K562 treated with DMSO at 1 percent for 12 hours (cell line): ENCODE results near the gene CLSTN3. TPM values are rescaled to one million over a fixed set of nuclear protein-coding genes. Genes with fewer than 3 reads are reported as not detected.

Source experiments
- total RNA-seq: library from RNA; unstranded; fragments of 300-600 nt; gene quantifications from 2 replicates; pipeline ENCODE4 v1.2.3, GENCODE V29; 2022; ENCODE audit not compliant: insufficient read depth

Gene CLSTN3
- total RNA-seq = 7.7 and 18.4 TPM in 2 replicates

DNA sequence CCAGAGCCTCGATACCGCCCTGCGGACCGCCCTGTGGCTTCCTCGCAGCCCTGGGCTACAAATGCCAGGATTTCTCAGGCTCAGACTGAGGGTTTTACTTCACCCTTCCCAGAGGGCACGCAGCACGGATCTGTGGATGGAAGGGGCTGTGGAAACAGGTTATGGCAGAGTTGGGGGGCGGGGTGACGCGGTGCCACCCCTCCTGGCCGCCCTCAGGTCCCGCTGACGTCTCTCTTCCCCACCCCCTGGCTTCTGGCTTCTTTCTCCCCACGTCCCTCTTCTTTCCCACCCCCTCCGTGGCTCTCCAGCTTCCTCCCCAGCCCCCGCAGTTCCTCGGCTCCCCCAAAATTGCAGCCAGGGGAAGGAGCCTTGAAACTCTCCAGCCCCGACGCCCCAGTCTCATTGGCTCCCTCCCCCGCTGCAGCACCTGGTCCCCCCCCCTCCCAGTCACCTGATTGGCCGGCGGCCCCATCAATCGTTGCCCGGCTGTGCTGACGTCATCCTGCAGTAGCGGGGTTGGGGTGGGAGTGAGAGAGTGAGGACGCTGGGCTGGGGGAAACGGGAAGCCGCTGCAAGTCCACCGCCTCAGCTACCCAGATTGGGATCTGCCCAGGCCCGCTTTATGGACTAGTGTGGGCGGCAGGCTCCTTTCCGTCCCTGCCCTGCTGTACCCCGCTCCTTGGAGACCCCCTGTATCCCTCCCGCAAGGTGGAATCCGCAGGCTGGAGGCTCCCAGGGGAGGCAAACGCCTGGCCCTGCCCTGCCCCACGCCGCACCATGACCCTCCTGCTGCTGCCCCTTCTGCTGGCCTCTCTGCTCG lies at the start of gene CLSTN3:
Gene CLSTN3, plus strand, starts transcription at position 500 of the 820 bp plus-strand sequence. Its CDS starts 278 bp downstream, at position 778.

GRCh38 chr12:7092229-7092985 lies 37.8 kb upstream of the CLSTN3 start, which contains the start of gene C1R:
C1R (minus strand) TSS chr12:7092445; CDS start chr12:7092388, 57 bp downstream.

DNA sequence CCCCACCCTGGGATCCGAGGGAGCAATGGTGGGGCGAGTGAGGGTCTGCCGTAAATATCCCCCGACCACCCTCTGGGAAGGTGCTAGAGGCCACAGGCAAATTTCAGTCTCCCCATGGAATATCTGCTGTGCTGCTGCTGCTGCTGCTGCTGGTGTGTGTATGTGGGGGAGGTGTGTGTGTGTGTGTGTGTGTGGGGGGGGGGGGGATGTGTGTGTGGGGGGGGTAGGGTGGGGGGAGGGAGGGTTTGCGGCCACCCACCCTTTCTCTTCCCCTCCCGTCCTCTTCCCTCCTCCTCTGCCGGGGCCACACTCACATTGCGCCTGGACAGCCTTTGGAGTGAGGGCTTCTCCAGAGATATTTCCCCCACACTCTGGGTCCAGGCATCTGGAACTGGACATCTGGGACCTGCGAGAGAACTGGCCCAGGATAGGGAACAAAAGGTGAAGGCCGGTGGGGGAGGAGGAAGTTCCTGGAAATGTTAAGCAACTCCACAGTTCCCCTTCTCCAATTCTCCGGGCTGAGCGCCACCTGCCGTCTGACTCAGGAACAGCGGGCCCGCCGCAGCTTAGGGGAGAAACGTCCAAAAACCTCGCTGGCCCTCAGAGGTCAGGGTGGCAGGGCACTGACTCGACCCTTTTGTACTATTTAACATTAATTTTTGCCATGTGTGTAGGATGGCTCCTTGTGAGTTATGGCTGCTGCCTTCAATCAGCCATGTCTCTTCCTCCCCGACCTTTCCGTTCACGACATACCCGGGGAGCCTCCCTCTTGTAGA lies 21.2 kb upstream of the CLSTN3 start, which contains the start of gene C1RL:
Gene C1RL, minus strand, starts transcription at position 419 of the 776 bp plus-strand sequence. Its CDS starts 34 bp downstream, at position 385.

DNA sequence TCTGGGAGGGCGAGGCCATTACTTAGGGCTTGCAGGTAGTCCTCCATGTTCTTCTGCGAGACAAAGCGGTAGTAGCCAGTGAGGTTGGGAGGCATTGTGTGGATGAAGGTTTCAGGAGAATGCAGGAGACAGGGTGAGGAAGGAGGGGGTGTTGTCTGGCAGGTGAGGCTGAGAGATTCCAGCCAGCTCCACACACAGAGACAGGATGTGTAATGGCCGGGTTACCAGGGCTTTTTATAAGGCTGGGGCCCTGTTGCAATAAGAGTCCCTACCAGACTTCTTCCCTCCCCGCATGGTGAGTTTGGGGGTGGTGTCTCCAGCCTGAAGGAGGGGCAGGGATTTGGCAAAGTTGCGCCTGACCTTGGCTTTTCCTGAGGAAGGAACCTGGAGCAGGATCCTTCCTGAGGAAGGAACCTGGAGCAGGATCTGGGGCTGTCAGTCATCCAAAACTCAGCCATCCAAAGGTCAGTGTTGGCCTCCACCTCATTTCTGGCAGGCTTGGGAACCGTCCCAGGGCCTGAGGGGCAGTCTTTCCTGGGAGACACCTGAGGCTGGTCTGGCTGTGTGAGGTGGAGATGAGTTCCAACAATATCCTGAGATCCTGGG lies 1.4 kb upstream of the CLSTN3 start, which contains the start of gene RBP5:
Gene RBP5, minus strand, starts transcription at position 209 of the 606 bp plus-strand sequence. Its CDS starts 114 bp downstream, at position 95.

DNA sequence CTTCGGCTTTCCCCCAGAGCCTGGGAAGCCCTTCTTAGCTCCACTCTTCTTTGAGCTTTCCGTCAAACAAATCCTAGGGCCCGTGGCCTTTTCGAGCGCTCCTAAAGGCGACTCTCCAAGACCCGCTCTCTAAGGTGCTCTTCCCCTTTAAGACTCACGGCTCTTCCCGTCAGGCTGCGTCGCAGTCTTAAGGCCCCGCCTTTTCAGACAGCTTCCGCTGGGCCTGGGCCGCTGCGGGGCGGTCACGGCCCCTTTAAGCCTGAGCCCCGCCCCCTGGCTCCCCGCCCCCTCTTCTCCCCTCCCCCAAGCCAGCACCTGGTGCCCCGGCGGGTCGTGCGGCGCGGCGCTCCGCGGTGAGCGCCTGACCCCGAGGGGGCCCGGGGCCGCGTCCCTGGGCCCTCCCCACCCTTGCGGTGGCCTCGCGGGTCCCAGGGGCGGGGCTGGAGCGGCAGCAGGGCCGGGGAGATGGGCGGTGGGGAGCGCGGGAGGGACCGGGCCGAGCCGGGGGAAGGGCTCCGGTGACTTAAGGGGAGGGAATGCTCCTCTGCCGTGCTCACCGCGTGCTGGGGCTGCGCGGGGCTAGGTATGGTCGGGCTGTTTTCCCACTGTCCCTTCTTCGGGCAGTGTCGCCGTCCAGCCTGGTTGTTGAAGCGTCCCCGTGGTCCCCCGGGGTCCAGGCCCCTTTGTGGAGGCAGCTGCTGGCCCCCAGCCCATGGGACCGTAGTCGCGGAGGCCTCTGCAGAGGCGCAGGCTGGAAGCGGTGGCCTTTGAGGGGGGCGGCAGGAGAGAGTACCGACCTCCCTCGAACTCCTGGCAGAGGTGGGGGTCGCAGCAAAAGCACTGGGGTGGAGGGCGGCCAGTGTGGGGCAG lies 59.5 kb downstream of the CLSTN3 start, which contains the start of gene PEX5:
Gene PEX5, plus strand, starts transcription at position 289 of the 870 bp plus-strand sequence. CDS start 692 bp downstream, outside the sequence.

Other genes starting within 250 kb of the CLSTN3 start
- 4.7 and 13.1 TPM in 2 replicates for gene LRRC23, start 225.5 kb upstream of the CLSTN3 start, total RNA-seq
- gene ENO2, start 215.8 kb upstream of the CLSTN3 start, total RNA-seq = 29.5 and 40.4 TPM in 2 replicates
- 15.3 and 39.8 TPM in 2 replicates for gene ATN1, start 202.4 kb upstream of the CLSTN3 start, total RNA-seq
- not detected in 2 replicates for gene RNU7-1, start 186.6 kb upstream of the CLSTN3 start, total RNA-seq
- gene C12orf57, start 186.3 kb upstream of the CLSTN3 start, total RNA-seq = 403 and 716 TPM in 2 replicates
- 8.0 and 8.3 TPM in 2 replicates for gene PTPN6, start 179.0 kb upstream of the CLSTN3 start, total RNA-seq
- 261 and 278 TPM in 2 replicates for gene PHB2, start 159.7 kb upstream of the CLSTN3 start, total RNA-seq
- gene EMG1, start 159.5 kb upstream of the CLSTN3 start, total RNA-seq = 14.9 and 18.5 TPM in 2 replicates
- gene LPCAT3, start 111.9 kb upstream of the CLSTN3 start, total RNA-seq = 13.6 and 38.4 TPM in 2 replicates
- 2.8 TPM in 1 of 2 replicates, not detected in the other for gene C1S, start 69.7 kb upstream of the CLSTN3 start, total RNA-seq
- gene C1R, start 37.9 kb upstream of the CLSTN3 start, total RNA-seq = 2.8 and 5.8 TPM in 2 replicates
- 5.0 and 16.1 TPM in 2 replicates for gene C1RL, start 21.2 kb upstream of the CLSTN3 start, total RNA-seq
- gene RBP5, start 1.5 kb upstream of the CLSTN3 start, total RNA-seq = 3.2 and 3.7 TPM in 2 replicates
- 13.3 and 18.6 TPM in 2 replicates for gene PEX5, start 59.3 kb downstream of the CLSTN3 start, total RNA-seq
- 0.30 TPM in 1 of 2 replicates, not detected in the other for gene ACSM4, start 173.7 kb downstream of the CLSTN3 start, total RNA-seq